ENCODE data around the gene LRP1B.

Gene LRP1B

DNA sequence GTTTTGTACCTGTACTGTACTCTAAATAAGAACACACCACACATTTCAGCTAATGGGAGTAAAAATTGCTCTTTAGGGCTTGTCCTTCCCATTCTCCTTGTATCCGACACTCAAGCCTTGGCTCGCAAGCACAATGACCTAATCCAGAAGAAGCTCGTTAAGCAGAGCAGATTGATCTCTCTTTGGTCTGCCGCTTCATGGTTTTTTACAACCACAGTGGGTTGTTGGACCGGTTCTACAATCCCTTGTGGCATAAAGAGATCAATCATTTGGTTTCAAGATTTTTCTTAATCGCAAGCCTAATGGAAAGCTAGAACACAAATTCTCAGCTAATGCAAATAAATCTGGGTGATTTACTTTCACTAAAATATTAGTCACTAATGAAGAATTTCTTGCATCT, 662.1 kb downstream of the LRP1B start:
- TF ChIP-seq, protein P1, sequence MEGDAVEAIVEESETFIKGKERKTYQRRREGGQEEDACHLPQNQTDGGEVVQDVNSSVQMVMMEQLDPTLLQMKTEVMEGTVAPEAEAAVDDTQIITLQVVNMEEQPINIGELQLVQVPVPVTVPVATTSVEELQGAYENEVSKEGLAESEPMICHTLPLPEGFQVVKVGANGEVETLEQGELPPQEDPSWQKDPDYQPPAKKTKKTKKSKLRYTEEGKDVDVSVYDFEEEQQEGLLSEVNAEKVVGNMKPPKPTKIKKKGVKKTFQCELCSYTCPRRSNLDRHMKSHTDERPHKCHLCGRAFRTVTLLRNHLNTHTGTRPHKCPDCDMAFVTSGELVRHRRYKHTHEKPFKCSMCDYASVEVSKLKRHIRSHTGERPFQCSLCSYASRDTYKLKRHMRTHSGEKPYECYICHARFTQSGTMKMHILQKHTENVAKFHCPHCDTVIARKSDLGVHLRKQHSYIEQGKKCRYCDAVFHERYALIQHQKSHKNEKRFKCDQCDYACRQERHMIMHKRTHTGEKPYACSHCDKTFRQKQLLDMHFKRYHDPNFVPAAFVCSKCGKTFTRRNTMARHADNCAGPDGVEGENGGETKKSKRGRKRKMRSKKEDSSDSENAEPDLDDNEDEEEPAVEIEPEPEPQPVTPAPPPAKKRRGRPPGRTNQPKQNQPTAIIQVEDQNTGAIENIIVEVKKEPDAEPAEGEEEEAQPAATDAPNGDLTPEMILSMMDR (IDR thresholded peaks at IDR 0.05; ENCODE audit: low read depth, low read length, missing control alignments) = no peak
- H3K4me3 ChIP-seq (ENCODE audit: low read depth, low read length) = no peak overlapping the region
- DNase-seq (ENCODE audit: low read depth) = no peak

DNA sequence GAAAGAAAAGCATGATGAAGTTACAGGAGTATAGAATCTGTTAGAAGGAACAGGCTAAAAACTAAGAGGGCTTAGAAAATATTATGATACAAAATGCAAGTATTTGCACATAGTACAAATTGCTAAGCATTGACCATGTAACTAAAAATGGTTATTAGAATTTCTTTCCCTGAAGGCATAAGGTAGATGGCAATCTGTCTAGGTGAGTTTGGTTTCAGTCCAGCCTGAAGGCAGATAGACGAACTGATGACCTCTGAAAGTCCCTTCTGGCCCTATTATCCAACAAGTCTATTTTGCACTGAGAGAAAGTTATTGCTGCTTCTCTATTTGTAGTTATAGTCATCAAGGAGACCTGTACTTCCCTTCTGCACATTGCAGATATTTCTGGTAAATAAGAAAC, 663.5 kb downstream of the LRP1B start:
- DNase-seq (ENCODE audit: low read depth) = no peak
- TF ChIP-seq, protein P1 (IDR thresholded peaks at IDR 0.05; ENCODE audit: low read depth, low read length, missing control alignments) = no peak
- no peak overlapping the region for H3K4me3 ChIP-seq (ENCODE audit: low read depth, low read length)

DNA sequence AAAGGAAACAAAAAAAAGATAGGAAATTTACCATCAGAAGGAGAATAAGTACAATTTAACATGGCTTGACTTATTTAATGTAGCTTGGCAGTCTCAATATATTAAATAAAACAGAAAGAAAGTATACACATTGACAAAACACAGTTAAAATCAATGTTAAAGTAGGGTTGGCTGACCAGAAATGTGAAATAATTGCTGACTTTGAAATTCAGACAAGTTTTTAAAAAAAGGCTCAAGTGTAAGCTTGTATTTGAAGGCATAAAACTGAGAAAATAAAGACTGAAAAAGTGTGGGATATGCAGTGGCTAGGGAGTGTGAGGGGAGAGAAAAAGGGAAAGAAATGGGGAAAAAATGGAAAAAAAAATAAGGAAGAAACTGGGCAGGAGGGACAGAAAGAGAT, 665.8 kb downstream of the LRP1B start:
- no peak for DNase-seq (ENCODE audit: low read depth)
- no peak overlapping the region for H3K4me3 ChIP-seq (ENCODE audit: low read depth, low read length)
- TF ChIP-seq, protein P1 (IDR thresholded peaks at IDR 0.05; ENCODE audit: low read depth, low read length, missing control alignments) = no peak

- no peak for DNase-seq (ENCODE audit: low read depth)
- TF ChIP-seq, protein P1 (IDR thresholded peaks at IDR 0.05; ENCODE audit: low read depth, low read length, missing control alignments) = no peak
Measured at GRCh38 chr2:141458351-141458750, 672.5 kb downstream of the LRP1B start.

DNA sequence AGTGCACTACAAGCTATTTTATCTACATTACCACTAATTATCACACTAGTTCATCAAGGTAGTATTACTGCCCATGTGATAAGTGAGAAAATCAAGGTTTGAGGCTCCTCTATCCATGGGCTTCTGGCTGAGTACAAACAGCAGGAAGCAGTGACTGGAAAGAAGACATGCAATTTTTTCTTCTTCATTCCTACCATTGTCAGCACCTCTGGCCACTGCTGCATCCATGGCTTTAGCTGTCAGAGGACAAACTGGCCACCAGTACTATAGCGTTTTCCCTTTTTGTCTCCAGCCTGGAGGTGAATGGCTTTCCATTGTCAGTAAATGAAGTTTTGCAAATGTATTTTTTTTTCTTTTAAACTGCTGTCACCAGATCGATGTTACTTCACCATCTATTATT, 674.9 kb downstream of the LRP1B start:
- TF ChIP-seq, protein P1 (IDR thresholded peaks at IDR 0.05; ENCODE audit: low read depth, low read length, missing control alignments) = no peak
- DNase-seq (ENCODE audit: low read depth) = no peak
- no peak overlapping the region for H3K4me3 ChIP-seq (ENCODE audit: low read depth, low read length)

More at GRCh38 chr2:141458351-141458750, 672.5 kb downstream of the LRP1B start:
- H3K4me3 ChIP-seq (ENCODE audit: low read depth, low read length) = no peak overlapping the region

GRCh38 chr2:141455211-141455826, 675.5 kb downstream of the LRP1B start:
- H3K4me3 ChIP-seq (ENCODE audit: low read depth, low read length) = no peak overlapping the region
- TF ChIP-seq, protein P1 (IDR thresholded peaks at IDR 0.05; ENCODE audit: low read depth, low read length, missing control alignments) = no peak
- DNase-seq (ENCODE audit: low read depth) = no peak

- TF ChIP-seq, protein P1 (IDR thresholded peaks at IDR 0.05; ENCODE audit: low read depth, low read length, missing control alignments) = no peak
- DNase-seq (ENCODE audit: low read depth) = no peak
- no peak overlapping the region for H3K4me3 ChIP-seq (ENCODE audit: low read depth, low read length)
Measured at GRCh38 chr2:141440072-141440635, 690.7 kb downstream of the LRP1B start.

All from GM12864 (cell line).